Retina (tissue), 1 donor: ENCODE results near the gene KIF23.

Source experiments
- DNase-seq: peaks from one replicate; pipeline ENCODE4 v3.0.0-alpha.2; 2016

The KIF23 gene

GRCh38 chr15:69497667-69498066 lies 83.5 kb downstream of the KIF23 start:
- no peak for DNase-seq
